NCI-H2107 (cell line): ENCODE data around the gene TNS1.
"Not testable (repeated sequence)": the region's sequence is repeated elsewhere in the genome, so short reads cannot be mapped to it uniquely, and the experiment has no call there.

Experiments
- DNase-seq: peaks from one replicate; lab custom pipeline; 2025; lab: John Stamatoyannopoulos, UW

The TNS1 gene

DNA sequence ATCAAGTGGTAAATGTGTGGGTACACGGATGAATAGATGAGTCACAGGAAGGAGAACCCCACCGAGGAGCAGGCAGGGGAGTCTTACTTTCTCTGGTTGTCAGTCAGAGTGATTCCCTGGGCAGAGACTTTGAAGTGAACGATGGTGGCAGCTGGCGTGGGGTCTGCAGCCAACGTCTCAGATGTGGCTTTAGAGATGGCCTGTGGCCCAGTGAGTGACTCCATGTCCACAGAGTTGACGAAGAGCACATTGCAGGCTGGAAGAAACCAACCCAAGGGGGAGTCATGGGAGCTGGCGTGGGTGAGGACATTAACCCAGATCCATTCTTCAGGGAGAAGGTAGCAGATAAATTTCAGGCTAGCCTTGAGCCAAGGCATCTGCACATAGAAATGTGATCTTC is 193.1 kb downstream of the TNS1 start:
- no peak for DNase-seq

DNA sequence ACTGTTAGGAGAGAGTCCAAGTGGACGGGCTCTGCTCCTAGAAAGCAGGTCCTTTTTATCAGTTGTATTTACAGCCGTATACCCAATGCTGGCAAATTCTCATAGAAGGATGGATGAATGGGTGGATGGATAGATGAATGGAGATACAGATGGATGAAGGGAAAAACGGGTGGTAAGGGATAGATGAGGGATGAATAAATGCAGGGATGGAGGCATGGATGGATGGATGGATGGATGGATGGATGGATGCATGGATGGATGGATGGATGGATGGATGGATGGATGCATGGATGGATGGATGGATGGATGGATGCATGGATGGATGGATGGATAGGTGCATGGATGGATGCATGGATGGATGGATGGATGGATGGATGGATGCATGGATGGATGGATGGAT is 193.8 kb downstream of the TNS1 start:
- not testable (repeated sequence) for DNase-seq

DNA sequence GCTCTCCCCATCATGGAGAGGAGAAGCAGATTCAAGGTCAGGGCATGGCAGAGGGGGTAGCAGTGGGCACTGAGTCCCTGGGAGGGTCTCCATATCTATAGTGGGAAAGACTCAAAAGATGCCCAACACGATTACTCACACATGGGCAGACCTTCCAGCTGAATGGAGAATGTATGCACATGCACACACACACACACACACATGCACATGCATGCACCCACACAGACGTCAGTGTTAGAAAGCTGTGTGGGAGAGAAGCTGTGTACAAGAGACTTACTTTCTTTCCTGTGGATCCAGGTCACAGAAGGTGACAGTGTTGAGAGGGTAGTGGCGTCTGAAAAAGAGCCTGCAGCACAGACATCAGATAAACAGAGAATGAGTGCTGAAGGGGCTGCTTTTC is 194.5 kb downstream of the TNS1 start:
- DNase-seq = no peak

DNA sequence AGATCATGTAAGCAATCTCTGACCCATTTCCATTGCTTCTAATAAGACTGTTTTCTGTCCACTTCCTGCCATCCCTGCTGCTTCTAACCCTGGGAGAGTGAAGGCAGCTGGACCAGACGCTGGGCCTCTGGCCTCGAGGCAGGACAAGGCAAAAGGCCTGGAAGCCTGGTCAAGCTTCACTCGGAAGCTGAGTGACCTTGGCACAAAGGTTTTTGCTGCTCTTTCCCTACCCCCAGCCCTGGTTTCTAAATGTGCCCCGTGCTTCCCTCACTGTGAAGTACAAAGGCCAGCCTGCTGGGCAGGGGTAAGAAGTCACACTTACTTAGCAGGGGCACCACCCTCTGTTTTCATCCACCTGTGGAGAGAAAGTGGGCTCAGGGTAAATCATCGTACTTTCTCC is 195.0 kb downstream of the TNS1 start:
- no peak for DNase-seq

GRCh38 chr2:217807025-217807424 is 195.8 kb downstream of the TNS1 start:
- no peak for DNase-seq

- no peak for DNase-seq
Observed at GRCh38 chr2:217806482-217806765, 196.4 kb downstream of the TNS1 start.

GRCh38 chr2:217805668-217806481 is 196.9 kb downstream of the TNS1 start:
- DNase-seq = no peak

DNA sequence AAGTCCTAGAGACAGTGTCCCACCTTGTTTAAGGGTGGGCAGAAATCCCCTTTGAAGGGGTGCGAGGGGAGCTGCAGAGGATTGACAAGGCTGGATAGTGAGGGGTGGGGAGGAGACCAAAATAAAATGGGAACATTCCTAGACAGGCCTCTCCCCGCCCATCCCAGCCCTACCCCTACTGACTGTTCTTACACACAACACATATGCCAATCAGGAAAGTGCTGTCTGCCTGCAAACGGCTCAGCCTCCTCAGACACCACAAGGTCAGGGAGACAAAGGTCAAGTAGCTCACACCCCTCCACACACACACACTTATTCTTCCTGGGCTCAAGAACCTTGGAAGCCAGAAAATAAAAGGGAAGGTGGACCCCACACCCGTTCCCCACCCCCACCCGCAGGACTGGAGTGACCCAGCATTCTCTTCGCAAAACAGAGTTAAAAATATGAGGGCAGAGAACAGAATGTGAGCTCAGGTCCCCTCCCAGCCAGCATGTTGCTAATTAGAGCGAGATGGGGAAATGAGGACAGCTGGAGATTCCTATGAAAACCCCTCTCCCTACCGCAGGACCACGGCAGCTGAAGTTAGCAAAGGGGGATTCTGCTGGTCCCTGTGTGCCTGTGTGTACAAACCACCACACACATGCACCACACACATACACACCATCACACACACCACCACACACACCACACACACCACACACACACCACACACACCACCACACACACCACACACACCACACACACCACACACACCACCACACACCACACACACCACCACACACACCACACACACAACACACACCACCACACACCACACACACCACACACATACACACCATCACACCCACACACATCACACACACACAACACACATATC is 197.8 kb downstream of the TNS1 start:
- DNase-seq = no peak

DNA sequence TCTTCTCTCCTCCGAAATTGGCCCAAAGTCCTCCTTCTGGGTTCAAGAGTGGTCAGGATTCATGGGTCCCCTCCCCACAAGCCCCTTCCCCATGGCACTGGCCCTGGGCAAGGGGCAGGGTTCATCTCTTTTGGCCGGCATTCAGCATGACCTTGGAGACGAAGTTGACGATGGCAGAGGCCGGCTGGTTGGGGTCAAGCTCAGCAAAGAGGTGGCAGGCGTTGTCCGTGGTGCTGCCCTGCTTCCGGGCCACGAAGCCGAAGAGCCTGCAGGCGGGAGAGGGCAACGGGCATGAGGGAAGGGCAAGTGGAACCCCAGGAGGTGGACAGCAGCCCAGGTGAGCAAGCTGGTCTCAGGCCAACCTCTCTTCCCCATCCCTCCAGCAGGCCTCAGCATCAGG is 198.5 kb downstream of the TNS1 start:
- DNase-seq = no peak

DNA sequence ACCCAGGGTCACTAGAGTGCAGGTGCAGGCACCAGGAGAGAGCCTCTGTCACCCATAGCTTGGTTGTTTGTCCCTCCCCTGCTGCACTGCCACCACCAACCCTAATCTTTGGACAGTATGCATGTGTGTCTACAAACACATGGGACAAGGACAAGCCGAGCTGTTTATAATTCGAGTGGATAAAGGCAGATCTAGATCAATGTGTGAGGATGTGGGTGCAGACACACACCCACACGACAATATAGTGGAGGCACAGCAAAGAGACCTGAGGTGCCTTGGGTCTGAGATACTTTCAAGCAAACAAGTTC is 199.2 kb downstream of the TNS1 start:
- no peak for DNase-seq

DNA sequence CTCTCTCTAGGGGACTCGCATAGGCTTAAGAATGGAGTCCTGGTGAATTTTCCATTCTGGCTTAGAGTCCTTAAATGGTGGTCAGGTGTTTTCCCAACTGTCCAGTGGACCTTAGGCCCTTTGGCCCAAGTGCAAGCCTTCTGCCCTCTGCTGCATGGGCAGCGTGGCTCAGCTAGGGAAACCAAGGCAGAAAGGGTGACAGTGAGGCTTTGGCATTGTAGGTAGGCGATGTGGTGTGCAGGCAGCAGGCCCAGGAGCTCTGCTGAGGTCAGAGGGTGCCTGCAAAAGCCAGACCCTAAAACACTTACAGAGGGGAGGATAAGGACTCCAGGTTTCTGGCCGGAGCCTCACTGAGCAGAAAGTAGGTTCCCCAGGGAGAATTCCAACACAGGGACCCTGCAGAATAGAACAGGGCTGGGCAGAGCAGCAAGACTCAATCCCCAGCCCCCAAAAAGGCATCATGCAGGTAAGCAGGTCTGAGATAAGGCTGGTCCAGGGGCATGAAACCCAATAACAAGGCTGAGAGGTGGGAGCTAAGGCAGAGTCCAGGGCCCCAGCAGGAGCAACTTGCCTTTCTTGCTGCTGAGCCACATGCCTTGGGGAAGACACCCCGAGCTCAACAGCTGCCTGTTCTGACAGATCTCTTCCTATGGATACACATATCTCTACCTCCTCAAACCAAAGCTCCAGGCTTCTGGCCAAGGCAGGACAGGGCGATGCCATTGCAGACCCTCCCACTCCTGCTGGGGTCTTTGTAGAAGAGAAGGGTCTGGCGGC is 199.7 kb downstream of the TNS1 start:
- DNase-seq = no peak

GRCh38 chr2:217802266-217802665 is 200.5 kb downstream of the TNS1 start:
- no peak for DNase-seq

GRCh38 chr2:217801711-217802110 is 201.1 kb downstream of the TNS1 start:
- DNase-seq = no peak

DNA sequence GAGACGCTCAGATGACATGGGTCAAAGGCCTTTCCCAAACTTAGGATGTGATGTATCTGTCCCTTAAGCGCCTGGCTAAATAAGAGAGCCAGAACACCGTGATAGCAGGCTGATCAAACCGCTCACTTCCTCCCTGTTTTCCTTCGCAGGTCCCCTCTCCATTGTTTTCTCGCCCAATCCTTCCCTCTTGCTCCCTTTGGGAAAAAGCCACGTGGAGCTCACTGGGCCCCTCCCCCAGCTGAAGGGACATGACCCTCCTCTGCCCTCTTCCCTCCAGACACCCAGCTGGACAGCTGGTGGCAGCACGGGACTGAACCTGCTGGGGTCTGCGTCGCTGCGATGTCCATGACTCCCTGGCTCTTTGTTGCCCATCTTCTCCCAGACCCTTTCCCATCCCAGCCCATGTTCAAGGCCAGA is 201.7 kb downstream of the TNS1 start:
- DNase-seq = no peak

- no peak for DNase-seq
Observed at GRCh38 chr2:217800433-217801114, 202.2 kb downstream of the TNS1 start.

- no peak for DNase-seq
Observed at GRCh38 chr2:217799563-217800432, 203.0 kb downstream of the TNS1 start.

DNA sequence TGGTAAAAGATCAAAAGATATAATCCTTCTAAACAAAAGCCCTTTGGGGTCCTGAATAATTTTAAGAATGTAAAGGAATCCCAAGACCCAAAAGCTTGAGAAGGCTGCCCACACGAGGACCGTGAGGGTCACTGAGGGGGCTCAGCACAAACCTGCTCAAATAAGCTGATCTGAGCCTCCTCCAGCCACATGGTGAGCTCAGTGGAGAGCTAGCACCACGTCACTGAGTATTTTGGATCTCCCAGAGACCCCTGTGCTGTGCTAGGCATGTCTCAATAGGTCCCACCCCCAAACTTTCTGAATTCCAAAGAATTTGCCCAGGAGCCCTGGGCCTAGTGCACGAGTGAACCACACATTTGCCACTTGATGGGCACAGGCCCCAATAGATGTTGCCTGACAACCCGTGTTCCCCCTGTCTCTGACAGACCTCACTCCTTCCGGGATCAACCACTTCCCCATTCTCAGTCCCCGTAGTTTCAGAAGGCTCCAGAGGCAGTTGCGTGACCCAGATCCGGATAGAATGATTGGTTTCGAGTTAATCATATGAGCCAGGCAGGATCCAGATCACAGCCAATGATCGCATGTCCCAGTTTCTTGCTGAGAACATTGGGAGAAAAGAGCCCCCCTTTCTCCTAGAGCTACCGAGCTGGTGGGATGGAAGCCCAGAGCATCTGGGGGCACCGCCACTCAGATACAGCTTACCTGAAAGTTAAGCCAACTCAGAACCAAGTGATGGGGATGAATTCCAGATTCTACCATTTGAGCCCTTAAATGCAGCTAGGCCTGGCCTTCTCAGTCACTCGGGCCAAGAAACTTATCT is 203.8 kb downstream of the TNS1 start:
- DNase-seq = no peak

DNA sequence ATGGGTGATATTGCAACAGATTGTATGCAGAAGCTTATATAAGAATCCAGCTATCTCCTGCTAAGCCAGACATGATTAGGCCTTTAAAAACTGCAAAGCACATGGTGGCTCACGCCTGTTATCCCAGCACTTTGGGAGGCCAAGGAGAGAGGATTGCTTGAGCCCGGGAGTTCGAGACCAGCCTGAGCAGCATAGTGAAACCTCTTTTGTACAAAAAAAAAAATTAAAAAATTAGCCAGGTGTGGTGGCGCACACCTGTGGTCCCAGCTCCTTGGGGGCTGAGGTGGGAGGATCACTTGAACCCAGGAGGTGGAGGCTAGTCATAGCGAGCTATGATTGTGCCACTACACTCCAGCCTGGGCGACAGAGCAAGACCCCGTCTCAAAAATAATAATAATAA is 204.6 kb downstream of the TNS1 start:
- DNase-seq = no peak

- DNase-seq = peak; percentile 77
Observed at GRCh38 chr2:217797661-217798069, 205.1 kb downstream of the TNS1 start.

GRCh38 chr2:217797165-217797564 is 205.6 kb downstream of the TNS1 start:
- no peak for DNase-seq
